MCF 10A (cell line): ENCODE results near the gene MRPS34. TPM values are rescaled to one million over a fixed set of nuclear protein-coding genes. Genes with fewer than 3 reads are reported as not detected.

Source experiments
- BruUV-seq: library from RNA; stranded (reverse); fragments of 400-500 nt; replicated peaks from 2 replicates; lab custom pipeline; 2021; lab: Mats Ljungman, UMichigan
- CTCF ChIA-PET: fragments of 300-600 bp; sonication (Branson Sonifier 250); formaldehyde crosslinking; extraction: SDS; loops from one replicate; lab custom pipeline; 2021; ENCODE audit warnings: antibody characterized with exemption, inconsistent platforms; lab: Yijun Ruan, JAX
- POLR2A ChIA-PET: fragments of 300-600, 350-650 bp; sonication (Branson Sonifier 250); formaldehyde crosslinking; extraction: SDS; loops from one replicate; lab custom pipeline; 2020; ENCODE audit warnings: antibody characterized with exemption, inconsistent platforms; lab: Yijun Ruan, JAX
- DNase-seq: peaks from one replicate; pipeline ENCODE4 v3.0.0-alpha.2; 2018; ENCODE audit not compliant: unreplicated experiment
- H3K27ac Mint-ChIP-seq: one replicate; pipeline ENCODE4 v1.8.0; 2022; ENCODE audit warnings: mild to moderate bottlenecking, low read depth, mixed read lengths; ENCODE audit not compliant: unreplicated experiment
- H3K27me3 Mint-ChIP-seq: one replicate; pipeline ENCODE4 v1.8.0; 2022; ENCODE audit warnings: mixed read lengths; ENCODE audit not compliant: insufficient read depth, unreplicated experiment
- H3K36me3 Mint-ChIP-seq: one replicate; pipeline ENCODE4 v1.8.0; 2022; ENCODE audit warnings: mild to moderate bottlenecking, moderate library complexity, mixed read lengths; ENCODE audit not compliant: insufficient read depth, unreplicated experiment
- H3K4me1 Mint-ChIP-seq: one replicate; pipeline ENCODE4 v1.8.0; 2022; ENCODE audit warnings: mixed read lengths; ENCODE audit not compliant: insufficient read depth, unreplicated experiment
- H3K4me3 Mint-ChIP-seq: one replicate; pipeline ENCODE4 v1.8.0; 2022; ENCODE audit warnings: mild to moderate bottlenecking, moderate library complexity, mixed read lengths; ENCODE audit not compliant: unreplicated experiment
- H3K9me3 Mint-ChIP-seq: one replicate; pipeline ENCODE4 v1.8.0; 2022; ENCODE audit warnings: mixed read lengths; ENCODE audit not compliant: unreplicated experiment
- CTCF ChIP-seq: fragments of 200-600 bp; IDR thresholded peaks from one replicate; pipeline ENCODE4 v1.8.0; 2022; ENCODE audit warnings: antibody characterized with exemption, mild to moderate bottlenecking; ENCODE audit not compliant: unreplicated experiment
- intact Hi-C: fragments of 100-400 bp; cut with micrococcal nuclease; formaldehyde crosslinking; loops from 2 replicates; pipeline ENCODE4 v1.14.1; 2022
- total RNA-seq: library from RNA; stranded (reverse); gene quantifications from 2 replicates; pipeline ENCODE4 v1.2.3, GENCODE V29; 2022

Gene MRPS34
- total RNA-seq, 1 experiment from 2014 or later: 102 TPM

GRCh38 chr16:1794908-1795666, 22.2 kb upstream of the MRPS34 start:
- TF ChIP-seq CTCF: no peak
- DNase-seq: no peak
- Mint-ChIP-seq H3K4me1 (no peaks in the 10 kb centered on the region), H3K9me3 (no peaks in the 10 kb centered on the region), H3K4me3 (no peak overlapping the region), H3K27ac (no peak overlapping the region), H3K27me3 (no peaks in the 10 kb centered on the region), H3K36me3 (no peaks in the 10 kb centered on the region)
- intact Hi-C loops: no loop called here
- CTCF ChIA-PET: no interaction called here
- BruUV-seq: no TSS peak
- POLR2A ChIA-PET: interaction anchor here (3.0 kb wide), 1 partner anchor 12 kb away, joined by 14 read pairs; the partner anchor contains the start of genes NUBP2 and SPSB3

DNA sequence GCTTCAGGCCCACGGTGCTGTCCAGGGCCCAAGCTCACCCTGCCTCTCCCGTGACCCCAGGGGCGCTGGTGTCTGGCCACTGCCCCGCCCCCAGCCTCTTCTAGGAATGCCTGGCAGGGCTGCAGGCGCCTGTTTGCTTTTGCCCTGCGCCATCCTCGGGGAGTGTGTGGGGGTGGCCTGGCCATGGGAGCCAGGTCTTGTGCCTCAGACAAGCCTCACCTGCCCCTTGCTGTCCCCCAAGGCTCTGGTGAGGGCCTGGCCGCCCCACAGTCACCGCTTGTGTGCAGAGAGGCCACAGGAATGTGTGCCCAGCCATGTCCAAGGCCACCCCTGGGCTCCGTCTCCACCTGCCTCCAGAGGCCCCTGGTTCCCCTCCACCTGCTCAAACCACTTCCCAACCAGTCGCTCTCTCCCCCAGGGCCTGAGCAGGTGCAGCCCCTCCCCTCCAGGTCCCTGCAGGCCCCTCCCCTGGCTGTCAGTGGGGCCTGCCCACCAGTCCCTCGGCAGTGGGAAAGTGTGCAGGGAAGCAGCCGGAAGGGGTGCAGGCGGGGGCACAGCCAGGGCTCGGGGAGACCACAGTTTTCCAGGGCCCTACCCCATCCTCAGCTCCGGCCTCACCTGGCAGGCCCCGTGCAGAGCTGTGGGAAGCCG, 21.4 kb upstream of the MRPS34 start:
- no TSS peak for BruUV-seq
- intact Hi-C loops: no loop called here
- H3K27ac Mint-ChIP-seq: no peak overlapping the region
- POLR2A ChIA-PET: no interaction called here
- DNase-seq: no peak
- H3K27me3 Mint-ChIP-seq: no peaks in the 10 kb centered on the region
- no peaks in the 10 kb centered on the region for H3K36me3 Mint-ChIP-seq
- TF ChIP-seq CTCF: no peak
- CTCF ChIA-PET: no interaction called here
- H3K4me1 Mint-ChIP-seq: no peaks in the 10 kb centered on the region
- no peak overlapping the region for H3K4me3 Mint-ChIP-seq
- no peaks in the 10 kb centered on the region for H3K9me3 Mint-ChIP-seq

DNA sequence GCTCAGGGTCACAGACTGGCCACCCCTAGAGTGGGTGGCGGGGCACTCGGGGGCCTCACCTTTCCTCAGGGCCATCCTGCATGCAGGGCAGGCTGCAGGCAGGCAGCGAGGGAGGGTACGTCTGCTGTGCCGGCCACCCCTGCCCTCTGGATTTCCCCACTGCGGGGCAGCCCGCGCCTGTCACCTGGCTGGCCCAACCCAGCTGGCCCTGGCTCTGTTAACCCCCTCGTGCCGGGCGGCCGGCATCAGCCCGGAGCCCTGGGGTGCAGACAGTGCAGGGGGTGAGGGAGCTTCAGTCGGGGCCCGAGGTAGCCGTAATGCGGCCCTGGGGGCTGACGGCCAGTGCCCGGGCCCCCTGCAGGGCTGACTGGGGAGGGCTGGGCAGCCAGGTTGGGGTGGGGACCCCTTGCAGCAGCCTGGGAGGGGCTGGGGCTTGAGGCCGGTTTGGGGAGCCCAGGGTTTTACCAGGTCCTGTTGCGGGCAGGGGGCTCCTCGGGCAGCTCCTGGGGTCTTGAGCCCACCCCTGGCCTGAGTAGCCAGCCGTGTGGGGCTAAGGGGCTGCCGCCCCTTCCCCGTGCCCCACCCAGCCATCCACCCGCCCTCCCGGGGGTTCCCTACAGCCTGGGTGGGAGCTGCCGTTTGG, 20.8 kb upstream of the MRPS34 start, which contains the start of gene IGFALS:
TSS of gene IGFALS (minus strand) at position 128 of the 643 bp plus-strand sequence. CDS start at position 75, 53 bp downstream.
- ChIA-PET POLR2A (interaction anchor here (0.7 to 1.1 kb wide), 2 partner anchors 8 to 11 kb away, joined by 3 to 6 read pairs; partner anchors contain the start of genes NUBP2 and SPSB3), CTCF (interaction anchor here (0.6 kb wide), 2 partner anchors 29 to 483 kb away, joined by 3 read pairs; no protein-coding TSS in a partner anchor)
- no TSS peak for BruUV-seq
- TF ChIP-seq CTCF: no peak
- intact Hi-C loops: no loop called here
- Mint-ChIP-seq H3K36me3 (no peaks in the 10 kb centered on the region), H3K9me3 (no peaks in the 10 kb centered on the region), H3K27ac (no peak within 1 kb of the TSS), H3K4me3 (no peak within 1 kb of the TSS), H3K4me1 (no peaks in the 10 kb centered on the region), H3K27me3 (no peaks in the 10 kb centered on the region)
- no peak for DNase-seq
